Measurements from ENCODE around the gene GNLY.
"Not testable (repeated sequence)": the region's sequence is repeated elsewhere in the genome, so short reads cannot be mapped to it uniquely, and the experiment has no call there.

Gene GNLY

GRCh38 chr2:85663594-85664565 lies 30.3 kb upstream of the GNLY start:
- no peak for DNase-seq (ENCODE audit: extremely low read depth in 1 of 2, low read depth in 1 of 2)

- DNase-seq (ENCODE audit: extremely low read depth in 1 of 2, low read depth in 1 of 2) = no peak
Measured at GRCh38 chr2:85665264-85665937, 28.8 kb upstream of the GNLY start.

GRCh38 chr2:85666016-85666415 lies 28.1 kb upstream of the GNLY start:
- DNase-seq (ENCODE audit: extremely low read depth in 1 of 2, low read depth in 1 of 2) = no peak

- DNase-seq (ENCODE audit: extremely low read depth in 1 of 2, low read depth in 1 of 2) = no peak
Measured at GRCh38 chr2:85666435-85667316, 27.5 kb upstream of the GNLY start.

- no peak for DNase-seq (ENCODE audit: extremely low read depth in 1 of 2, low read depth in 1 of 2)
Measured at GRCh38 chr2:85667561-85668008, 26.6 kb upstream of the GNLY start.

- no peak for DNase-seq (ENCODE audit: extremely low read depth in 1 of 2, low read depth in 1 of 2)
Measured at GRCh38 chr2:85668009-85668856, 25.9 kb upstream of the GNLY start, which contains the start of gene SFTPB. TSS of gene SFTPB (minus strand) at chr2:85668199. CDS start at chr2:85668183, 16 bp downstream.

- no peak for DNase-seq (ENCODE audit: extremely low read depth in 1 of 2, low read depth in 1 of 2)
Measured at GRCh38 chr2:85668857-85669142, 25.4 kb upstream of the GNLY start.

- no peak for DNase-seq (ENCODE audit: extremely low read depth in 1 of 2, low read depth in 1 of 2)
Measured at GRCh38 chr2:85669549-85669948, 24.6 kb upstream of the GNLY start.

- not testable (repeated sequence) for DNase-seq (ENCODE audit: extremely low read depth in 1 of 2, low read depth in 1 of 2)
Measured at GRCh38 chr2:85670416-85670815, 23.7 kb upstream of the GNLY start.

- DNase-seq (ENCODE audit: extremely low read depth in 1 of 2, low read depth in 1 of 2) = no peak
Measured at GRCh38 chr2:85672456-85672855, 21.7 kb upstream of the GNLY start.

GRCh38 chr2:85673716-85674375 lies 20.3 kb upstream of the GNLY start:
- DNase-seq (ENCODE audit: extremely low read depth in 1 of 2, low read depth in 1 of 2) = no peak

- DNase-seq (ENCODE audit: extremely low read depth in 1 of 2, low read depth in 1 of 2) = no peak
Measured at GRCh38 chr2:85674417-85674816, 19.7 kb upstream of the GNLY start.

GRCh38 chr2:85675427-85675826 lies 18.7 kb upstream of the GNLY start:
- DNase-seq (ENCODE audit: extremely low read depth in 1 of 2, low read depth in 1 of 2) = no peak

GRCh38 chr2:85675866-85676548 lies 18.2 kb upstream of the GNLY start:
- no peak for DNase-seq (ENCODE audit: extremely low read depth in 1 of 2, low read depth in 1 of 2)

GRCh38 chr2:85678377-85678776 lies 15.8 kb upstream of the GNLY start:
- DNase-seq (ENCODE audit: extremely low read depth in 1 of 2, low read depth in 1 of 2) = no peak

GRCh38 chr2:85678794-85679672 lies 15.1 kb upstream of the GNLY start:
- peak; percentile 27 to 63 for DNase-seq (ENCODE audit: extremely low read depth in 1 of 2, low read depth in 1 of 2)

- no peak for DNase-seq (ENCODE audit: extremely low read depth in 1 of 2, low read depth in 1 of 2)
Measured at GRCh38 chr2:85680707-85681371, 13.3 kb upstream of the GNLY start.

- no peak for DNase-seq (ENCODE audit: extremely low read depth in 1 of 2, low read depth in 1 of 2)
Measured at GRCh38 chr2:85681372-85681763, 12.8 kb upstream of the GNLY start.

Measured in activated CD8-positive, alpha-beta memory T cell treated with anti-CD3 and anti-CD28 coated beads for 1 hour (primary cell).